ENCODE measurements around the gene TSPYL6.

GRCh38 chr2:54255230-54256090, 569 bp downstream of the TSPYL6 start:
- TF ChIP-seq CTCF (IDR thresholded peaks at IDR 0.05), result no peak
- TF ChIP-seq POLR2AphosphoS5 (IDR thresholded peaks at IDR 0.05; ENCODE audit: low read depth, low read length), result no peak
- no peak for TF ChIP-seq SIN3A (IDR thresholded peaks at IDR 0.05; ENCODE audit: borderline replicate concordance, insufficient read depth, low read depth, low read length)
- no peak for TF ChIP-seq REST (IDR thresholded peaks at IDR 0.05; ENCODE audit: insufficient read depth in 1 of 2, low read depth in 2 of 2, low read length in 1 of 2)
